ENCODE results near the gene AP5Z1.

AP5Z1 gene

GRCh38 chr7:4745971-4746919 lies 29.2 kb upstream of the AP5Z1 start:
- peak; percentile 77 to 87 for DNase-seq (ENCODE audit: low read depth in 2 of 2)
- peak overlapping the region in 1 of 2 donors; percentile 35 for H3K4me3 ChIP-seq (replicated peaks in 1 of 2; ENCODE audit: low read depth in 2 of 2, low read length in 2 of 2)
- no peak for TF ChIP-seq CTCF (IDR thresholded peaks at IDR 0.05; ENCODE audit: low read depth, low read length)

- TF ChIP-seq CTCF (IDR thresholded peaks at IDR 0.05; ENCODE audit: low read depth, low read length) = no peak
- no peak overlapping the region for H3K4me3 ChIP-seq (replicated peaks in 1 of 2; ENCODE audit: low read depth in 2 of 2, low read length in 2 of 2)
- no peak for DNase-seq (ENCODE audit: low read depth in 2 of 2)
Observed at GRCh38 chr7:4747013-4747412, 28.4 kb upstream of the AP5Z1 start.

GRCh38 chr7:4747746-4748145 lies 27.7 kb upstream of the AP5Z1 start:
- DNase-seq (ENCODE audit: low read depth in 2 of 2) = no peak
- no peak overlapping the region for H3K4me3 ChIP-seq (replicated peaks in 1 of 2; ENCODE audit: low read depth in 2 of 2, low read length in 2 of 2)
- no peak for TF ChIP-seq CTCF (IDR thresholded peaks at IDR 0.05; ENCODE audit: low read depth, low read length)

DNA sequence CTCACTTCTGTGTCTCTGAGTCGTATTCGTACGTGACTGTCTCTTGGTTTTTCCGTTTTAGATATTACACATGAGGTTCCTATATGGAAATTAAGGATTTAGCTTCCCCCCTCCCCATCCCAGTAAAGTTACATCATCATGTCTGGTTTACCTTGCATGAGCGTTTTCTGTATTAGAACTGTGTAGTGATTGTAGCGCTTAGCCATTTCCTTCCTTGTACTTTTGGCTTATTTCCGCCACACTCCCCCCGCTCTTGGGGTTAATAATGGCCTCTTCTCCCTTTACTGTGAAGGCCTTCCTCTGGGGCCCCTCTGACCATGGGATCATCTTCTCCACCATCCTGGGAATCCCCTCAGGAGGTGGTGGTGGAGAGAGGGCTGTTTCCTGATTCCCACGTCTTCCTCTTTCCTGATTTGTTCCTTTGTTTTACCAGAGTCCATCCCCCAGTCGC lies 27.2 kb upstream of the AP5Z1 start:
- no peak for TF ChIP-seq CTCF (IDR thresholded peaks at IDR 0.05; ENCODE audit: low read depth, low read length)
- no peak overlapping the region for H3K4me3 ChIP-seq (replicated peaks in 1 of 2; ENCODE audit: low read depth in 2 of 2, low read length in 2 of 2)
- peak in 1 of 2 donors; percentile 37 for DNase-seq (ENCODE audit: low read depth in 2 of 2)

- TF ChIP-seq CTCF (IDR thresholded peaks at IDR 0.05; ENCODE audit: low read depth, low read length) = no peak
- DNase-seq (ENCODE audit: low read depth in 2 of 2) = no peak
Observed at GRCh38 chr7:4749363-4749762, 26.1 kb upstream of the AP5Z1 start.

DNA sequence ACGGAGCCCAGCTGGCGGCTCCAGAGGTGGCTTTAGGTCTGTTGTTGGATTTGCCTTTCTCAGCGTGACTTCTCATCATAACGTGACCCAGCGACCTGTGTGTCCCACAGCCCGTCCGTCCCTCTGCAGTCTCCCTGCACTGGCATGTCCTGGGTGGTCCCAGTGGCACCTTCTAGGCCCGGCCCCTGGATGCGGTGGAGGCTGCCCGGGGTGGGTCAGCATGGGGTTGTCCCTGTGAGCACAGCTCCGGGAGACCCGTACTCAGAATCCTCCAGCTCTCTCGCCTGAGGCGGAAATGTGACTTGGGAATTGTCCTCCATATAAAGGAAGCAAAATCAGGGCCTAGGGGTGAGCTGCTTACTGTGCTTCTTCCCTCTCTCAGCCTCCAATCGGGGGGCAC lies 25.6 kb upstream of the AP5Z1 start:
- DNase-seq (ENCODE audit: low read depth in 2 of 2) = no peak
- no peak overlapping the region for H3K4me3 ChIP-seq (replicated peaks in 1 of 2; ENCODE audit: low read depth in 2 of 2, low read length in 2 of 2)
- TF ChIP-seq CTCF (IDR thresholded peaks at IDR 0.05; ENCODE audit: low read depth, low read length) = no peak

More at GRCh38 chr7:4749363-4749762, 26.1 kb upstream of the AP5Z1 start:
- no peak overlapping the region for H3K4me3 ChIP-seq (replicated peaks in 1 of 2; ENCODE audit: low read depth in 2 of 2, low read length in 2 of 2)

Measured in cardiac fibroblast (primary cell).